ENCODE data around the gene LMF1. TPM values are rescaled to one million over a fixed set of nuclear protein-coding genes. Genes with fewer than 3 reads are reported as not detected.

The LMF1 gene
- total and polyA plus RNA-seq, 2 donors from 2014 or later: 15.4 to 28.6 TPM

GRCh38 chr16:996681-997080 lies 25.9 kb upstream of the LMF1 start:
- no peak overlapping the region for H3K27ac ChIP-seq (ENCODE audit: low read depth in 2 of 2, low read length in 2 of 2)
- H3K9me3 ChIP-seq (ENCODE audit: control insufficient read depth in 2 of 3, insufficient read depth in 1 of 3, low read length in 3 of 3): peaks cover 2 to 18% (median 2%) of the 10 kb centered on the region in 3 donors
- DNase-seq: no peak
- no peak for FAIRE-seq
- no peak overlapping the region for H3K9ac ChIP-seq (ENCODE audit: low read length in 3 of 3)
- intact Hi-C loops (cut with DNase I): no loop called here
- no peak overlapping the region for H3K4me3 ChIP-seq (ENCODE audit: low read length in 3 of 3)
- no peaks in the 10 kb centered on the region for H3K36me3 ChIP-seq (ENCODE audit: control insufficient read depth in 2 of 3, insufficient read depth in 3 of 3, low read length in 3 of 3)
- no peaks in the 10 kb centered on the region for H3K27me3 ChIP-seq (ENCODE audit: control insufficient read depth, insufficient read depth, low read length)
- no peaks in the 10 kb centered on the region for H3K4me1 ChIP-seq (ENCODE audit: control insufficient read depth in 2 of 3, insufficient read depth in 2 of 3, low read depth in 1 of 3, low read length in 3 of 3)
- TF ChIP-seq CTCF (IDR thresholded peaks at IDR 0.05; ENCODE audit: borderline replicate concordance, extremely low read depth, insufficient read depth): no peak

GRCh38 chr16:995783-996182 lies 25.0 kb upstream of the LMF1 start:
- no peak overlapping the region for H3K4me3 ChIP-seq (ENCODE audit: low read length in 3 of 3)
- H3K9me3 ChIP-seq (ENCODE audit: control insufficient read depth in 2 of 3, insufficient read depth in 1 of 3, low read length in 3 of 3): peaks cover 2 to 18% (median 2%) of the 10 kb centered on the region in 3 donors
- no peaks in the 10 kb centered on the region for H3K27me3 ChIP-seq (ENCODE audit: control insufficient read depth, insufficient read depth, low read length)
- TF ChIP-seq CTCF (IDR thresholded peaks at IDR 0.05; ENCODE audit: borderline replicate concordance, extremely low read depth, insufficient read depth): no peak
- DNase-seq: no peak
- H3K9ac ChIP-seq (ENCODE audit: low read length in 3 of 3): no peak overlapping the region
- H3K27ac ChIP-seq (ENCODE audit: low read depth in 2 of 2, low read length in 2 of 2): no peak overlapping the region
- H3K4me1 ChIP-seq (ENCODE audit: control insufficient read depth in 2 of 3, insufficient read depth in 2 of 3, low read depth in 1 of 3, low read length in 3 of 3): no peaks in the 10 kb centered on the region
- H3K36me3 ChIP-seq (ENCODE audit: control insufficient read depth in 2 of 3, insufficient read depth in 3 of 3, low read length in 3 of 3): no peaks in the 10 kb centered on the region
- intact Hi-C loops (cut with DNase I): no loop called here
- no peak for FAIRE-seq

- no peaks in the 10 kb centered on the region for H3K27me3 ChIP-seq (ENCODE audit: control insufficient read depth, insufficient read depth, low read length)
- H3K27ac ChIP-seq (ENCODE audit: low read depth in 2 of 2, low read length in 2 of 2): no peak overlapping the region
- intact Hi-C loops (cut with DNase I): no loop called here
- DNase-seq (no peak), FAIRE-seq (no peak)
- TF ChIP-seq CTCF (IDR thresholded peaks at IDR 0.05; ENCODE audit: borderline replicate concordance, extremely low read depth, insufficient read depth): no peak
- no peaks in the 10 kb centered on the region for H3K4me1 ChIP-seq (ENCODE audit: control insufficient read depth in 2 of 3, insufficient read depth in 2 of 3, low read depth in 1 of 3, low read length in 3 of 3)
- no peaks in the 10 kb centered on the region for H3K36me3 ChIP-seq (ENCODE audit: control insufficient read depth in 2 of 3, insufficient read depth in 3 of 3, low read length in 3 of 3)
- H3K4me3 ChIP-seq (ENCODE audit: low read length in 3 of 3): no peak overlapping the region
- no peak overlapping the region for H3K9ac ChIP-seq (ENCODE audit: low read length in 3 of 3)
- peaks cover 2 to 18% (median 2%) of the 10 kb centered on the region in 3 donors for H3K9me3 ChIP-seq (ENCODE audit: control insufficient read depth in 2 of 3, insufficient read depth in 1 of 3, low read length in 3 of 3)
Measured at GRCh38 chr16:995087-995486, 24.3 kb upstream of the LMF1 start.

- DNase-seq: no peak
- Histone ChIP-seq H3K9ac (ENCODE audit: low read length in 3 of 3) (no peak overlapping the region), H3K4me3 (ENCODE audit: low read length in 3 of 3) (no peak overlapping the region), H3K4me1 (ENCODE audit: control insufficient read depth in 2 of 3, insufficient read depth in 2 of 3, low read depth in 1 of 3, low read length in 3 of 3) (no peaks in the 10 kb centered on the region), H3K9me3 (ENCODE audit: control insufficient read depth in 2 of 3, insufficient read depth in 1 of 3, low read length in 3 of 3) (peaks cover 2 to 18% (median 2%) of the 10 kb centered on the region in 3 donors), H3K27me3 (ENCODE audit: control insufficient read depth, insufficient read depth, low read length) (no peaks in the 10 kb centered on the region), H3K36me3 (ENCODE audit: control insufficient read depth in 2 of 3, insufficient read depth in 3 of 3, low read length in 3 of 3) (no peaks in the 10 kb centered on the region), H3K27ac (ENCODE audit: low read depth in 2 of 2, low read length in 2 of 2) (no peak overlapping the region)
- intact Hi-C loops (cut with DNase I): no loop called here
- no peak for TF ChIP-seq CTCF (IDR thresholded peaks at IDR 0.05; ENCODE audit: borderline replicate concordance, extremely low read depth, insufficient read depth)
- FAIRE-seq: no peak
Measured at GRCh38 chr16:993731-994130, 22.9 kb upstream of the LMF1 start.

Data from kidney (tissue), 14 donors.